Measurements from ENCODE around the gene TAF4. TPM values are rescaled to one million over a fixed set of nuclear protein-coding genes. Genes with fewer than 3 reads are reported as not detected.

TAF4 gene
- total RNA-seq, 2 donors from 2014 or later, result 25.5 to 39.9 TPM

- Mint-ChIP-seq H3K9me3 (no peaks in the 10 kb centered on the region), H3K27me3 (ENCODE audit: insufficient read depth) (no peaks in the 10 kb centered on the region), H3K4me1 (peaks cover 5% of the 10 kb centered on the region), H3K36me3 (ENCODE audit: low read depth) (no peaks in the 10 kb centered on the region), H3K27ac (no peak overlapping the region), H3K4me3 (no peak overlapping the region)
- no peaks in the 10 kb centered on the region for H3K27me3 ChIP-seq (ENCODE audit: control insufficient read depth, insufficient read depth, low read length, poor library complexity, severe bottlenecking)
- H3K4me3 ChIP-seq (ENCODE audit: low read length), result no peak overlapping the region
- H3K9ac ChIP-seq (ENCODE audit: extremely low read depth, low read length, poor library complexity, severe bottlenecking), result no peak overlapping the region
- WGBS, 2 experiments (ENCODE audit: insufficient coverage in 1 of 2, insufficient read length in 1 of 2), result 77 to 84% methylated on average over 7 to 16 of the region's 16 CpGs
- no peaks in the 10 kb centered on the region for H3K36me3 ChIP-seq (ENCODE audit: control insufficient read depth, insufficient read depth, low read length)
- H3K27ac ChIP-seq (ENCODE audit: low read depth, low read length), result no peak overlapping the region
- no peak for DNase-seq
- TF ChIP-seq, protein P1, sequence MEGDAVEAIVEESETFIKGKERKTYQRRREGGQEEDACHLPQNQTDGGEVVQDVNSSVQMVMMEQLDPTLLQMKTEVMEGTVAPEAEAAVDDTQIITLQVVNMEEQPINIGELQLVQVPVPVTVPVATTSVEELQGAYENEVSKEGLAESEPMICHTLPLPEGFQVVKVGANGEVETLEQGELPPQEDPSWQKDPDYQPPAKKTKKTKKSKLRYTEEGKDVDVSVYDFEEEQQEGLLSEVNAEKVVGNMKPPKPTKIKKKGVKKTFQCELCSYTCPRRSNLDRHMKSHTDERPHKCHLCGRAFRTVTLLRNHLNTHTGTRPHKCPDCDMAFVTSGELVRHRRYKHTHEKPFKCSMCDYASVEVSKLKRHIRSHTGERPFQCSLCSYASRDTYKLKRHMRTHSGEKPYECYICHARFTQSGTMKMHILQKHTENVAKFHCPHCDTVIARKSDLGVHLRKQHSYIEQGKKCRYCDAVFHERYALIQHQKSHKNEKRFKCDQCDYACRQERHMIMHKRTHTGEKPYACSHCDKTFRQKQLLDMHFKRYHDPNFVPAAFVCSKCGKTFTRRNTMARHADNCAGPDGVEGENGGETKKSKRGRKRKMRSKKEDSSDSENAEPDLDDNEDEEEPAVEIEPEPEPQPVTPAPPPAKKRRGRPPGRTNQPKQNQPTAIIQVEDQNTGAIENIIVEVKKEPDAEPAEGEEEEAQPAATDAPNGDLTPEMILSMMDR (conservative IDR thresholded peaks at IDR 0.05), result peak; percentile 20
- no peaks in the 10 kb centered on the region for H3K9me3 ChIP-seq (ENCODE audit: control insufficient read depth, low read length)
- no peaks in the 10 kb centered on the region for H3K4me1 ChIP-seq (ENCODE audit: control insufficient read depth, insufficient read depth, low read length)
Measured at GRCh38 chr20:61954276-61955021, 111.2 kb downstream of the TAF4 start.

DNA sequence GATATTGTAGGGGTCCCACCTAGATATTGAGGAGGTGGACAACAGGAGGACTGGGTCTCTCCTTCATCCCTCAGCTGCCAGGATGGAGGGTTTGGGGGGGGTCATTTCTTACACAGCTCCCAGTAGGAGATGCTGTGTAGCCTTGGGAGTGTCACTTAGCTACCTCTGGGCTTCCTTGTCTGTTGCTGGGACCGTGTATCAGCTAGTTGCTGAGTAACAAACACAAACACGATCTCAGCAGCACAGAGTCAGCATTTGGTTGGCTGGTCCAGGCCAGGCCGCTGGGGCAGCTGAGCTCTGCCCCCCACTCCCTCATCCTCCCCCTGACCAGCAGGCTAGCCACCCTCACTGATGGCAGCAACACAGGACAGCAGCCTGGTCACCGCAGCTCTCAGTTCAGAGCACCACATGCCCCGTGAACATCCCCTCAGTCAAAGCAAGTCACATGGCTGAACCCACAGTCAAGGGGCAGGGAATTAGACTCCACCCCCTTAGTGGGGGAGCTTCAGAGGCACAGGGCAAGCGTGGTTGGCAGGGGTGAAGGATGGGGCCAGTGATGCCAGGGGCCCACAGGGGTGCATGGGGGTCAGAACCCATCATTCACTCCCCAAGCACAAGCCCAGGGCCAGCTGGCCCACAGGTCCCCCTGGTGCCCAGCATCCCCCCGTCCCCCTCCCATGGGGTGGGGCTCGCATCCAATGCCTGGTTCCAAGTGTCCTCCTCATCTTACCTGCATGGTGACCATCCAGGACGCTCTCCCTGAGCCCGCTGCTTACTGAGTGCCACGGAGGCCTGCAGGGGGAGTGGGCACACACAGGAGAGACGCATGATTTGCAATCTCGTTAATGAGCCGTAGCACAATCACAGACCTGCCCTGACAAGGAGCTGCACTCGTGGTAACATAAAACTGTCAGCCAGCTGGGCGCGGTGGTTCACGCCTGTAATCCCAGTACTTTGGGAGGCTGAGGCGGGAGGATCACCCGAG is 112.4 kb downstream of the TAF4 start:
- Mint-ChIP-seq H3K9me3 (no peaks in the 10 kb centered on the region), H3K36me3 (ENCODE audit: low read depth) (no peaks in the 10 kb centered on the region), H3K4me1 (peaks cover 5% of the 10 kb centered on the region), H3K4me3 (no peak overlapping the region), H3K27ac (no peak overlapping the region), H3K27me3 (ENCODE audit: insufficient read depth) (no peaks in the 10 kb centered on the region)
- H3K27me3 ChIP-seq (ENCODE audit: control insufficient read depth, insufficient read depth, low read length, poor library complexity, severe bottlenecking), result no peaks in the 10 kb centered on the region
- TF ChIP-seq, protein P1 (conservative IDR thresholded peaks at IDR 0.05), result no peak
- H3K27ac ChIP-seq (ENCODE audit: low read depth, low read length), result no peak overlapping the region
- no peak overlapping the region for H3K9ac ChIP-seq (ENCODE audit: extremely low read depth, low read length, poor library complexity, severe bottlenecking)
- DNase-seq, result no peak
- H3K4me1 ChIP-seq (ENCODE audit: control insufficient read depth, insufficient read depth, low read length), result no peaks in the 10 kb centered on the region
- H3K9me3 ChIP-seq (ENCODE audit: control insufficient read depth, low read length), result no peaks in the 10 kb centered on the region
- H3K36me3 ChIP-seq (ENCODE audit: control insufficient read depth, insufficient read depth, low read length), result no peaks in the 10 kb centered on the region
- 92 to 94% methylated on average over 17 to 20 of the region's 20 CpGs for WGBS, 2 experiments (ENCODE audit: insufficient coverage in 1 of 2, insufficient read length in 1 of 2)
- no peak overlapping the region for H3K4me3 ChIP-seq (ENCODE audit: low read length)

- Histone ChIP-seq H3K4me1 (ENCODE audit: control insufficient read depth, insufficient read depth, low read length) (no peaks in the 10 kb centered on the region), H3K36me3 (ENCODE audit: control insufficient read depth, insufficient read depth, low read length) (no peaks in the 10 kb centered on the region), H3K27me3 (ENCODE audit: control insufficient read depth, insufficient read depth, low read length, poor library complexity, severe bottlenecking) (no peaks in the 10 kb centered on the region), H3K27ac (ENCODE audit: low read depth, low read length) (no peak overlapping the region), H3K9ac (ENCODE audit: extremely low read depth, low read length, poor library complexity, severe bottlenecking) (no peak overlapping the region), H3K4me3 (ENCODE audit: low read length) (no peak overlapping the region), H3K9me3 (ENCODE audit: control insufficient read depth, low read length) (no peaks in the 10 kb centered on the region)
- Mint-ChIP-seq H3K4me1 (peaks cover 5% of the 10 kb centered on the region), H3K27ac (no peak overlapping the region), H3K36me3 (ENCODE audit: low read depth) (no peaks in the 10 kb centered on the region), H3K27me3 (ENCODE audit: insufficient read depth) (no peaks in the 10 kb centered on the region), H3K4me3 (no peak overlapping the region), H3K9me3 (no peaks in the 10 kb centered on the region)
- WGBS, 2 experiments (ENCODE audit: insufficient coverage in 1 of 2, insufficient read length in 1 of 2), result 59 to 71% methylated on average over 14 to 22 of the region's 22 CpGs
- DNase-seq, result peak; percentile 93
- TF ChIP-seq, protein P1 (conservative IDR thresholded peaks at IDR 0.05), result no peak
Measured at GRCh38 chr20:61951695-61952533, 113.8 kb downstream of the TAF4 start.

Measured in endodermal cell (in vitro differentiated cells).